ENCODE data around the gene FAM83D. TPM values are rescaled to one million over a fixed set of nuclear protein-coding genes. Genes with fewer than 3 reads are reported as not detected.

The FAM83D gene
- polyA plus RNA-seq, 1 donor, result 7.8 TPM

DNA sequence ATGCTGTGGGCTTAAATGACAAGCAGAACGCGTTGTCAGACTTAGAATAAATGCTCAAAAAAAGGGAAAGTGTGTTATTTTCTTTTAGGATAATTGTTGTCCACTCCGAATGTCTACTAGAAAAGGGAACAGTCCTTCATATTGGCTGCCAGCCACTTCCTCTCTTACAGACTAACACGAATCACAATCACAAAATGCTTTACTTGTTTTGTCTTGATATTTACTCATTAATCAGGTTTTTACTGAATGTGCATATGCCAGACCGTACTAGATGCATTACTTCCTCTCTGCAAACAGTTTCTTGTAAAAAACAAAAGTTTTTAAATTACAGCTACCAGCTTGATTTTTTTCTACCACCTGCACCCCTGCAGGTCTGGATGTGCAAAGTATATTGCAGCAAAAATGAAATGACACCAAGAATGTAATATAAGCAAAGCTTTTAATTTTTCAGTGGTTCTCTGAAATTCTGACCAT lies 36.7 kb downstream of the FAM83D start:
- H3K4me3 ChIP-seq (ENCODE audit: low read length), result peak overlapping the region; percentile 80
- WGBS (ENCODE audit: insufficient coverage, low lambda C conversion rate), result 0% methylated on average over 2 of the region's 5 CpGs
- H3K27me3 ChIP-seq (ENCODE audit: control insufficient read depth, insufficient read depth, low read length), result no peaks in the 10 kb centered on the region
- peaks cover 2% of the 10 kb centered on the region for H3K36me3 ChIP-seq (ENCODE audit: control insufficient read depth, insufficient read depth, low read length)
- no peaks in the 10 kb centered on the region for H3K9me3 ChIP-seq (ENCODE audit: control insufficient read depth, low read depth, low read length)
- no peak for DNase-seq
- peaks cover 3% of the 10 kb centered on the region for H3K4me1 ChIP-seq (ENCODE audit: control insufficient read depth, insufficient read depth, low read length)
- H3K27ac ChIP-seq (ENCODE audit: low read length), result peak overlapping the region; percentile 86

DNA sequence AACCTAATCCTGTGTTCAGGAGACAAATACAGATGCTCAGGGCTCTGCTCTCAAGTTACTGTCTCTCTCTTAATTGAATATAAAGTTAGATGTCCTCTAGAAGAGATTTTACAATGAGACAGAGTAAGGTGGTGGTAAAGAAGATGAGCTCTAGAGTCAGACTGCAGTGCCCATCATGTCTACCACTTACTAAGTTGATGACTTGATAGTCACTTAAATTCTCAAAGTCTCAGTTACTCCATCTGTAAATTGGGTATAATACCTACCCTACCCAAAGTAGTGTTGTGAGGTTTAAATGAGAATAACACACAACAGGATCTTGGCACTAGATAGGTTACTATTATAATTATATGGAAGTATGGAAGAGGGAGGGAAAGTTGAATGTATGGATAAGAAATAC lies 37.5 kb downstream of the FAM83D start:
- Histone ChIP-seq H3K4me1 (ENCODE audit: control insufficient read depth, insufficient read depth, low read length) (peaks cover 9% of the 10 kb centered on the region), H3K27me3 (ENCODE audit: control insufficient read depth, insufficient read depth, low read length) (no peaks in the 10 kb centered on the region), H3K36me3 (ENCODE audit: control insufficient read depth, insufficient read depth, low read length) (peaks cover 2% of the 10 kb centered on the region), H3K9me3 (ENCODE audit: control insufficient read depth, low read depth, low read length) (no peaks in the 10 kb centered on the region), H3K4me3 (ENCODE audit: low read length) (no peak overlapping the region), H3K27ac (ENCODE audit: low read length) (no peak overlapping the region)
- DNase-seq, result no peak

DNA sequence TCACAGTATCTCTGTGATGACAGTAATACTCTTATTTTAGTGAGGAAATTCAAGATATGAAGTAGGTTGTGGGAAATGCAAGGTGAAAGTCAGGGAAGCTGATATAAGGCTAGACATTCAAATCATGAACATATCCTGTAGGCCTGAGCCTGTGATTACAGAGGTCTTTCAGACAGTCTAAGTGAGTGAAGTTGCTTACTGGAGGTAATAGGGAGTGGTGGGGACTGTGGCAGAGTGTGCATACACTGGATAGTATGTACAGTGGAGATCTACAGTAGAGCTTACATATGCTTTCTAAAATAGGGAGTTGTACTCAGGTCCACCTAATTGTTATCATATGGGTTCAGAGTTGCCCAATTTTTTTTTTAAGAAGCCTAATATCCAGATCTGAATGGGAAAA lies 39.0 kb downstream of the FAM83D start:
- DNase-seq, result no peak
- Histone ChIP-seq H3K27me3 (ENCODE audit: control insufficient read depth, insufficient read depth, low read length) (no peaks in the 10 kb centered on the region), H3K4me1 (ENCODE audit: control insufficient read depth, insufficient read depth, low read length) (peaks cover 17% of the 10 kb centered on the region), H3K9me3 (ENCODE audit: control insufficient read depth, low read depth, low read length) (no peaks in the 10 kb centered on the region), H3K27ac (ENCODE audit: low read length) (no peak overlapping the region), H3K36me3 (ENCODE audit: control insufficient read depth, insufficient read depth, low read length) (peaks cover 5% of the 10 kb centered on the region), H3K4me3 (ENCODE audit: low read length) (no peak overlapping the region)

DNA sequence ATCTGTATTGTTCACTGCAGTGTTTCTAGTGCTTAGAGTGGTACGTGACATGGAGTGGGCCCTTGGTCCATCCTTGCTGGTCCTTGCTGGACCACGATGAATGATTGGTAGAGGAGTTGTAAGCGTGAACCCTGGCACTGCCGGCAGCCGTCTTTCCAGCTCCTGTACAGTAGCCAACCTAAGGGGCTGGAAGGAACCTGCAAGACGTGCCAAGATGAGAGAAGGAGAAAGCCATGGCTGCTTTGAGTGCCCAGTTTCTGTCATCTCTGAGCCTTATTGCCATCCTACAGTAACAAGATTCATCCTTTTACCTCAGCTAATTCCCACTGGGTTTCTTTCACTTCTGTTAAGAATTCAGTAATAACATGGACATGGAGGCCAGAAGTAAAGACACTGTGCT lies 41.9 kb downstream of the FAM83D start:
- H3K4me3 ChIP-seq (ENCODE audit: low read length), result no peak overlapping the region
- 100% methylated on average over 1 of the region's 6 CpGs for WGBS (ENCODE audit: insufficient coverage, low lambda C conversion rate)
- peaks cover 13% of the 10 kb centered on the region for H3K36me3 ChIP-seq (ENCODE audit: control insufficient read depth, insufficient read depth, low read length)
- no peak for DNase-seq
- H3K4me1 ChIP-seq (ENCODE audit: control insufficient read depth, insufficient read depth, low read length), result peaks cover 17% of the 10 kb centered on the region
- H3K9me3 ChIP-seq (ENCODE audit: control insufficient read depth, low read depth, low read length), result no peaks in the 10 kb centered on the region
- no peak overlapping the region for H3K27ac ChIP-seq (ENCODE audit: low read length)
- no peaks in the 10 kb centered on the region for H3K27me3 ChIP-seq (ENCODE audit: control insufficient read depth, insufficient read depth, low read length)

DNA sequence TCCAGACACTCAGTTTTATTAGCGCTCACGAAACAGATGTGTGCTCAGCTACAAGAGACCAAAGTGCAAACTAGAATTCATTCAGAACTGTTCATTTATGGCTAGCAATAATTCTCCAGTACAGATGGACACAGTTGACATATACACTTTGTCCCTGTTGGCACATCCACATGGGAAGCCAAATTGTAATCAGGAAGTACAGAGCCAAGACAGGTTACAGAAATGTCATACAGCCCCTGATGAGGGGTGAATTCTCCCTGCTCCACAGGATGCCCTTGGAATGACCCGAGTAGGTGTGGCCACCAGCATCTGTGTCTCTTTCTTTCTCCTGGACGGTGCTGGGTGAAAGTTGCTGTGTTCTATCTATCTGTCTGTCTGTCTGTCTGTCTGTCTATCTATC lies 43.5 kb downstream of the FAM83D start:
- WGBS (ENCODE audit: insufficient coverage, low lambda C conversion rate), result no CpG with 5 or more reads among the region's 4 CpGs
- Histone ChIP-seq H3K36me3 (ENCODE audit: control insufficient read depth, insufficient read depth, low read length) (peaks cover 15% of the 10 kb centered on the region), H3K27me3 (ENCODE audit: control insufficient read depth, insufficient read depth, low read length) (no peaks in the 10 kb centered on the region), H3K9me3 (ENCODE audit: control insufficient read depth, low read depth, low read length) (no peaks in the 10 kb centered on the region), H3K27ac (ENCODE audit: low read length) (peak overlapping the region; percentile 40), H3K4me1 (ENCODE audit: control insufficient read depth, insufficient read depth, low read length) (peaks cover 17% of the 10 kb centered on the region), H3K4me3 (ENCODE audit: low read length) (no peak overlapping the region)
- DNase-seq, result peak; percentile 79 to 93

DNA sequence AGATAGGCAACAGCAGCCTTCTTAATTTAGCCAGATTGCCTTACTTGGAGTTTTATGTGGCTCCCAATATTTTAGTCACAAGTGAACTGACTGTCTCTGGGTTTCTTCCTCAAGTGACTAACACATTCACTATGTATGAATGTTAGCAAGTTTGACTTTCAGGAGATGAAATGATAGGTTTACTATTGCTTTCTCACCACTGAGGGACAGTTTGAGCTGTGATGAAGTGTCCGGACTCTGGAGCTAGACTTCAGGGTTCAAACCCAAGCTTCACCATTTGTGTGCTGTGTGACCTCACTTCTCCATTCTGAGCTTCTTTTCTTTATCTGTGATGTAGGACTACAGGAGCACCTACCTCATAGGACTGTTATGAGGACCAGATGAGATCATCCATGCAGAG lies 44.1 kb downstream of the FAM83D start:
- peaks cover 17% of the 10 kb centered on the region for H3K4me1 ChIP-seq (ENCODE audit: control insufficient read depth, insufficient read depth, low read length)
- H3K36me3 ChIP-seq (ENCODE audit: control insufficient read depth, insufficient read depth, low read length), result peaks cover 15% of the 10 kb centered on the region

DNA sequence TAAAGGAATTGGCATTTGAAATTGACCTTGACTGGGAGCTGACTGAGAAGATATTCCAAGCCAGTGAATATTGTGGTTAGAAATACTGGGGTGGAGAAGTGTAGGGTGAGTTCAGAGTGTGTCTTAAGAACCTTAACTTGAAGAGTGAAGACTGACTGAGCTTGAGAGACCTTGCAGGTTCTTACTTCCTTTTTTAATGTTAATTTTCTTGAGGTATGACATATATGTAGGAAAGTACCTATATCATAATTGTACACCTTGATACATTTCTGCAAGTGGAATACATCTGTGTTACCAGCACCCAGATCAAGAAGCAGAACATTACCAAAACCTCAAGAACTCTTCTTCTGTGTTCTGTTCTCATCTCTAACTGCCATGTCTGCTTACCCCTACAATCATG lies 46.9 kb downstream of the FAM83D start:
- Histone ChIP-seq H3K9me3 (ENCODE audit: control insufficient read depth, low read depth, low read length) (no peaks in the 10 kb centered on the region), H3K4me1 (ENCODE audit: control insufficient read depth, insufficient read depth, low read length) (peaks cover 17% of the 10 kb centered on the region), H3K27ac (ENCODE audit: low read length) (no peak overlapping the region), H3K36me3 (ENCODE audit: control insufficient read depth, insufficient read depth, low read length) (peaks cover 18% of the 10 kb centered on the region), H3K4me3 (ENCODE audit: low read length) (no peak overlapping the region), H3K27me3 (ENCODE audit: control insufficient read depth, insufficient read depth, low read length) (no peaks in the 10 kb centered on the region)
- DNase-seq, result no peak

More for the DNA sequence above, 44.1 kb downstream of the FAM83D start:
- no CpG with 5 or more reads among the region's 1 CpG for WGBS (ENCODE audit: insufficient coverage, low lambda C conversion rate)
- Histone ChIP-seq H3K9me3 (ENCODE audit: control insufficient read depth, low read depth, low read length) (no peaks in the 10 kb centered on the region), H3K27ac (ENCODE audit: low read length) (peak overlapping the region; percentile 40), H3K27me3 (ENCODE audit: control insufficient read depth, insufficient read depth, low read length) (no peaks in the 10 kb centered on the region), H3K4me3 (ENCODE audit: low read length) (no peak overlapping the region)
- DNase-seq, result no peak

DNA sequence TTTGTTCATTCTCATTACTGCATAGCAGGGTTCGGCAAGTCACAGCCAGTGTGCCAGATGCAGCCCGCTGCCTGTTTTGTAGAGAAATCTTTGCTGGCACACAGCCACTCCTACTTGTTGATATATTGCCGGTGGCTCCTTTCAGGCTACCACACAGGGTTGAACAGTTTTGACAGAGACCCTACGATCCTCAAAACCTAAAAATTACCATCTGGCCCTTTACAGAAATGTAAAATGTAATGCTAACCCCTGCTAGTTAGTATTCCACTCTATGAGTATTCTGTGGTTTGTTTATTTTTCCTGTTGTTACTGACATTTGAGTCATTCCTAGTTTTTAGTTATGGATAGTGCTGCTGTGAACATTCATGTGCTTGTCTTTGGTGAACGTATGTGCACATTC lies 47.4 kb downstream of the FAM83D start:
- no peaks in the 10 kb centered on the region for H3K27me3 ChIP-seq (ENCODE audit: control insufficient read depth, insufficient read depth, low read length)
- no peak overlapping the region for H3K4me3 ChIP-seq (ENCODE audit: low read length)
- no peak overlapping the region for H3K27ac ChIP-seq (ENCODE audit: low read length)
- H3K4me1 ChIP-seq (ENCODE audit: control insufficient read depth, insufficient read depth, low read length), result peaks cover 12% of the 10 kb centered on the region
- no CpG with 5 or more reads among the region's 5 CpGs for WGBS (ENCODE audit: insufficient coverage, low lambda C conversion rate)
- peaks cover 18% of the 10 kb centered on the region for H3K36me3 ChIP-seq (ENCODE audit: control insufficient read depth, insufficient read depth, low read length)
- no peaks in the 10 kb centered on the region for H3K9me3 ChIP-seq (ENCODE audit: control insufficient read depth, low read depth, low read length)
- no peak for DNase-seq

DNA sequence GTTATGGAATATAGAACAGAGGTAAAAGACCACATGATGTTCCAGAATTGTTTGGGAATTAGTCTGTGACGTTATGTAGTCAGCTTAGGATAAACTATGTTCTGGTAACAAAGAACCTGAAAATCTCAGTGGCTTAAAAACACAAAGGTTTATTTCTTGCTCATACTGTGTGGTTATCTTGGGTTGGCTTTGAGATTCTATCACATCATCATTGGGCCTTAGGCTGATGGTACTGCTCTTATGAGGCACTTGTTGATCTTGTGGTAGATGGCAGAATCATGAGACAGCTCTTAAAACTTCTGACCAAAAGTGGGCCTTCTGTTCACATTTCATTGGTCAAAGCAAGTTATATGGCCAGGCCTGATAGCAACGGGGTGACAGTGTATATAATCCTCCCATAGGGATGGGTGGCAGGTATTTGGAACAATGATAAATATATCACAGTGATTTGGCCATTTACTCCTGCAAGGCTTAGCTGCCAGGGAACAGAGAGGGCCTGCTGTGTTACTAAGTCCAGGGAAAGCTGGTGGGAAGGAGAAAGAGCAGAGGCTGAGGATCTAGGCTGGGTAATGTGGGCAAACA lies 49.4 kb downstream of the FAM83D start:
- no peaks in the 10 kb centered on the region for H3K4me1 ChIP-seq (ENCODE audit: control insufficient read depth, insufficient read depth, low read length)
- H3K36me3 ChIP-seq (ENCODE audit: control insufficient read depth, insufficient read depth, low read length), result peaks cover 13% of the 10 kb centered on the region
- H3K27me3 ChIP-seq (ENCODE audit: control insufficient read depth, insufficient read depth, low read length), result no peaks in the 10 kb centered on the region
- H3K4me3 ChIP-seq (ENCODE audit: low read length), result no peak overlapping the region
- no peak for DNase-seq
- H3K9me3 ChIP-seq (ENCODE audit: control insufficient read depth, low read depth, low read length), result no peaks in the 10 kb centered on the region
- 60% methylated on average over 1 of the region's 2 CpGs for WGBS (ENCODE audit: insufficient coverage, low lambda C conversion rate)
- H3K27ac ChIP-seq (ENCODE audit: low read length), result no peak overlapping the region

DNA sequence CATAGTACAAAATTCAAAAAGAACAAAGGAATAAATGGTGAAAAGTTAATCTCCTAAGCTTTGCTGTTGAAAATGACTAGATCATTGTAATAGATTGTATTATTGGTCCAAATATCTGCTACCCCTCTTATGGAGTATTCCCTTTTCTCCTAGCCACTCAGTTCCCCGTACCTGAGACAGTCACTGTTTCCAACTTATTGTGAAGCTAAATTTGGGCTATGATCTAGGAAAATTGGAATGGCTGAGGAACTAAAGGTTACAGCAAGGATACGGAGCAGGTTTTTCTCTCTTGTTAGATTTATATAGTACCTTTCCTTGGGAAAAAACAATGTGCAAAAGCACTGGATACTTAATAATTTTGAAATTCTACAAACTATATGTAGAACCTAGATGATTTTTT lies 53.2 kb downstream of the FAM83D start:
- no peaks in the 10 kb centered on the region for H3K9me3 ChIP-seq (ENCODE audit: control insufficient read depth, low read depth, low read length)
- H3K4me3 ChIP-seq (ENCODE audit: low read length), result no peak overlapping the region
- H3K36me3 ChIP-seq (ENCODE audit: control insufficient read depth, insufficient read depth, low read length), result peaks cover 7% of the 10 kb centered on the region
- no peak for DNase-seq
- no CpG with 5 or more reads among the region's 2 CpGs for WGBS (ENCODE audit: insufficient coverage, low lambda C conversion rate)
- H3K27me3 ChIP-seq (ENCODE audit: control insufficient read depth, insufficient read depth, low read length), result no peaks in the 10 kb centered on the region
- no peak overlapping the region for H3K27ac ChIP-seq (ENCODE audit: low read length)
- no peaks in the 10 kb centered on the region for H3K4me1 ChIP-seq (ENCODE audit: control insufficient read depth, insufficient read depth, low read length)

DNA sequence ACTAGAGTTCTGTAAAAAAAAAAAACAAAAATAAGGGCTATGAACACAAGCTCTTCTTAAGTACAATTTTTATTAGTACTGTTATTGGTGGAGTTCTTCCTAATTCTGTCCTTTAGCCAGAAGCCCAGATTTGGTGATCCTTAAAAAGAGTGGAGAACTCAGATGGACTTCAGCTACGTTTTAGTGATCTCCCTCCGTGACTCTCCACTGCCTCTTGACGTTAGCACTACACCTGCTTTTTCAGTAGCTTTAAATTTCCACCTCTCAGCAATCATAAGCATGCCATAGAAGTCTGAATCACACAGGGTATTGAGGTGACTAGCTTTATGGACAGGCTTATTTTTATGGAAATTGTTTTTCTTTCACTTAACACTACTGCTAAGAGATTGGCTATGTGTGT lies 53.6 kb downstream of the FAM83D start:
- H3K27me3 ChIP-seq (ENCODE audit: control insufficient read depth, insufficient read depth, low read length), result no peaks in the 10 kb centered on the region
- H3K9me3 ChIP-seq (ENCODE audit: control insufficient read depth, low read depth, low read length), result no peaks in the 10 kb centered on the region
- H3K36me3 ChIP-seq (ENCODE audit: control insufficient read depth, insufficient read depth, low read length), result peaks cover 9% of the 10 kb centered on the region
- H3K4me3 ChIP-seq (ENCODE audit: low read length), result no peak overlapping the region
- no peak overlapping the region for H3K27ac ChIP-seq (ENCODE audit: low read length)
- DNase-seq, result no peak
- WGBS (ENCODE audit: insufficient coverage, low lambda C conversion rate), result 100% methylated on average over 1 of the region's 3 CpGs
- no peaks in the 10 kb centered on the region for H3K4me1 ChIP-seq (ENCODE audit: control insufficient read depth, insufficient read depth, low read length)
